BE2C (cell line): Measurements from ENCODE around the gene CDKN2B-AS1.

Experiments
- DNase-seq: peaks from one replicate; pipeline ENCODE4 v3.0.0-alpha.2; 2020
- H3K27me3 ChIP-seq: fragments of 250-450 bp; sonication (Bioruptor Pico); 2 replicates; pipeline ENCODE4 v1.5.1; 2020; ENCODE audit warnings: mild to moderate bottlenecking
- H3K36me3 ChIP-seq: fragments of 250-450 bp; sonication (Bioruptor Pico); 2 replicates; pipeline ENCODE4 v1.5.1; 2020; ENCODE audit warnings: mild to moderate bottlenecking
- H3K4me1 ChIP-seq: fragments of 250-450 bp; sonication (Bioruptor Pico); 2 replicates; pipeline ENCODE4 v1.5.1; 2020
- H3K4me3 ChIP-seq: 2 replicates; pipeline ENCODE4 v1.5.1; 2011; ENCODE audit warnings: low read depth, low read length
- H3K9me3 ChIP-seq: fragments of 250-450 bp; sonication (Bioruptor Pico); 2 replicates; pipeline ENCODE4 v1.5.1; 2020
- TF ChIP-seq, protein P1 (sequence below): IDR thresholded peaks from 2 replicates; pipeline ENCODE4 v1.5.1; 2012; ENCODE audit warnings: mild to moderate bottlenecking, low read depth, low read length

CDKN2B-AS1 gene

DNA sequence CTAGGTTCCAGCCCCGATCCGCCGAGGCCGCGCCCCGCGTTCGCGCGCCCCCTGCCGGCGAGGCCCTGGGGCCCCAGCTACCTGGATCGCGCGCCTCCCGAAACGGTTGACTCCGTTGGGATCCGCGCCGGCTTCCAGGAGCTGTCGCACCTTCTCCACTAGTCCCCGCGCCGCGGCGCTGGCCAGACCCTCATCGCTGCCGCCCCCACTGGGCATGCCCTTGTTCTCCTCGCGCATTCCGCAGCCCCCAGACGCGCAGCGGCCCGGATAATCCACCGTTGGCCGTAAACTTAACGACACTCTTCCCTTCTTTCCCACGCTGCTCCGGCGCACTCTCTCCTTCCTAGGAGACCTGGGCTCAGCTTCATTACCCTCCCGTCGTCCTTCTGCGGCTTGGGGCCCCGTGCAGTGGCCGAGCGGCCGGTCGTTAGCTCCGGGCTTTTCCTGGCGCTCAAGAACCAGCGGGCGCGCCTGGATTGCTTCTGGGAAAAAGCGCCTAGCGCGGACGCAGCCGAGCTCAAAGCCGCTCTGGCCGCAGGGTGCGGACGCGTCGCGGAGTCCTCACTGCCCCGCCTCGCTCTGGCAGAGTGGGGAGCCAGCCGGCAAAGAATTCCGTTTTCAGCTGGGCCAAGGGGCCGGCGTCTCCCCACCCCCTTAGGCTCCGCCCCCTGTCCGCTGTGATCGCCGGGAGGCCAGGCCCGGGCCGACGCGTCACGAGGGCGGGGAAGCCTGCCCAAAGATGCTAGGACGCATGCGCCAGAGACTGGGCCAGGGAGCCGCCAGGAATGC lies 14.3 kb downstream of the CDKN2B-AS1 start, which contains the start of gene CDKN2B:
Gene CDKN2B, minus strand, starts transcription at position 589 of the 789 bp plus-strand sequence. Its CDS starts 352 bp downstream, at position 237.
- Histone ChIP-seq H3K4me1 (no peaks in the 10 kb centered on the region), H3K4me3 (peak within 1 kb of the TSS; percentile 77), H3K9me3 (no peaks in the 10 kb centered on the region), H3K36me3 (no peaks in the 10 kb centered on the region), H3K27me3 (no peaks in the 10 kb centered on the region)
- DNase-seq: peak; percentile 97
- TF ChIP-seq, protein P1, sequence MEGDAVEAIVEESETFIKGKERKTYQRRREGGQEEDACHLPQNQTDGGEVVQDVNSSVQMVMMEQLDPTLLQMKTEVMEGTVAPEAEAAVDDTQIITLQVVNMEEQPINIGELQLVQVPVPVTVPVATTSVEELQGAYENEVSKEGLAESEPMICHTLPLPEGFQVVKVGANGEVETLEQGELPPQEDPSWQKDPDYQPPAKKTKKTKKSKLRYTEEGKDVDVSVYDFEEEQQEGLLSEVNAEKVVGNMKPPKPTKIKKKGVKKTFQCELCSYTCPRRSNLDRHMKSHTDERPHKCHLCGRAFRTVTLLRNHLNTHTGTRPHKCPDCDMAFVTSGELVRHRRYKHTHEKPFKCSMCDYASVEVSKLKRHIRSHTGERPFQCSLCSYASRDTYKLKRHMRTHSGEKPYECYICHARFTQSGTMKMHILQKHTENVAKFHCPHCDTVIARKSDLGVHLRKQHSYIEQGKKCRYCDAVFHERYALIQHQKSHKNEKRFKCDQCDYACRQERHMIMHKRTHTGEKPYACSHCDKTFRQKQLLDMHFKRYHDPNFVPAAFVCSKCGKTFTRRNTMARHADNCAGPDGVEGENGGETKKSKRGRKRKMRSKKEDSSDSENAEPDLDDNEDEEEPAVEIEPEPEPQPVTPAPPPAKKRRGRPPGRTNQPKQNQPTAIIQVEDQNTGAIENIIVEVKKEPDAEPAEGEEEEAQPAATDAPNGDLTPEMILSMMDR: peak; percentile 90

DNA sequence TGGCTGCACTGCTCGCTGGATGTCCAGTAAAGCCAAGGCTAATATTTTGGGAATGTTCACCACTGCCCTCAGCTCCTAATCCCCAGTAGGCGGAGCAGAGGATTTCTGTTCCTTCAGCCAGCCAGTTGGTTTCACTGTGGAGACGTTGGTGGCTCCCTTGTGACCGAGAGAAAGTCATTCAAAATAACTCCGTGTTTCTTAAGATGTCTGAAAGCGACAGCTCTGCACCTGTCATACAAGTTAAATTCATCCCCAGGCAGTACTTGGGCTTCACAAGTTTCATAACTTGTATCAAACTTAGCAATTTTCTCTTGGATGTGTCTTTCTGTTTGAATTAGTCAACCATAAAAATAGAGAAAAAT lies 14.9 kb downstream of the CDKN2B-AS1 start:
- TF ChIP-seq, protein P1: no peak
- Histone ChIP-seq H3K4me1 (no peaks in the 10 kb centered on the region), H3K36me3 (no peaks in the 10 kb centered on the region), H3K27me3 (no peaks in the 10 kb centered on the region), H3K4me3 (peak overlapping the region; percentile 77), H3K9me3 (no peaks in the 10 kb centered on the region)
- no peak for DNase-seq

DNA sequence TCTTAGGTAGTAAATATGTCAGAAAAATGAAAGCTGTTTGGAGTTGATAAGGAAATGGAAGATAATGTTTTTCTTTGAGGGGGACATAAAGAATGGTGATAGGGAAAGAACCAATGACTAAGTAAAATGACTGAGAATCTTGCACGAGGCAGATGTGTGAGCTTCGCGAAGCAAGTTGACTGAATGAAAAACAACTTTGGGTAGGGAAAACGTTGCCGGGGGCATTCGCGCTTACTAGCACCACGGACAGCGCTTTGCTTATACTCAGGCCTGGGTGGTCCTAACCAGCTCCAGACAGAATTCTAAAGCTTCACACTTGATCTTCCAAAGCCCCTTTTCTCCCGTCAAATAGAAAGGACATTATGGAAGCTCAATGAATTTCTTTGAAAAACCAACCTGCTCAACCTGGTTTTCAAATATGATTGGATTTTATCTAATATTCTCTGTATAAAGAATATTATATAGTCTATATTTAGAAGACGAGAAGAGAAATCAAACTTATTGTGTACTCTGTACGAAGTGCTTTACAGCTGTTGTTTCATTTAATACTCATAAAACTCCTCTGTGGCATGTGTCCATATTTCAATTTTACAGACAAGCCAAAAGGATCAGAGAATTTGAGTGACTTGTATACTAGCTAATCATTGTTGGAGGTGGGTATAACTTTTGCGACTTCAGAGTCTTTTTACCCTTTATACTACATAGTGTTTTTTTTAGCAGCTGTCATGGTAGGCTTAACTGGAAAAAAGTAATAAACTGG lies 16.5 kb downstream of the CDKN2B-AS1 start:
- H3K4me3 ChIP-seq: no peak overlapping the region
- H3K27me3 ChIP-seq: no peaks in the 10 kb centered on the region
- H3K36me3 ChIP-seq: no peaks in the 10 kb centered on the region
- no peak for DNase-seq
- TF ChIP-seq, protein P1: no peak
- no peaks in the 10 kb centered on the region for H3K4me1 ChIP-seq
- H3K9me3 ChIP-seq: no peaks in the 10 kb centered on the region

DNA sequence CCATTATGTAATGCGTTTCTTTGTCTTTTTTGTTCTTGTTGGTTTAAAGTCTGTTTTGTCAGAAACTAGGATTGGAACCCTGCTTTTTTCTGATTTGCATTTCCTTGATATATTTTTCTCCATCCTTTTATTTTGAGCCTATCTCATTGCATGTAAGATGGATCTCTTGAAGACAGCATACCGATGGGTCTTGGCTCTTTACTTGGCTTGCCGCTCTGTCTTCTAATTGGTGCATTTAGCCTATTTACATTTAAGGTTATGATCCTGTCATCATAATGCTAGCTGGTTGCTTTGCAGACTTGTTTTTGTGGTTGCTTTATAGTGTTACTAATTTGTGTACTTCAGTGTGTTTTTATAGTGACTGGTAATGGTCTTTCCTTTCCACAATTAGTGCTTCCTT lies 27.8 kb downstream of the CDKN2B-AS1 start:
- H3K9me3 ChIP-seq: no peaks in the 10 kb centered on the region
- no peaks in the 10 kb centered on the region for H3K4me1 ChIP-seq
- TF ChIP-seq, protein P1: no peak
- H3K4me3 ChIP-seq: no peak overlapping the region
- H3K27me3 ChIP-seq: no peaks in the 10 kb centered on the region
- no peak for DNase-seq
- no peaks in the 10 kb centered on the region for H3K36me3 ChIP-seq

DNA sequence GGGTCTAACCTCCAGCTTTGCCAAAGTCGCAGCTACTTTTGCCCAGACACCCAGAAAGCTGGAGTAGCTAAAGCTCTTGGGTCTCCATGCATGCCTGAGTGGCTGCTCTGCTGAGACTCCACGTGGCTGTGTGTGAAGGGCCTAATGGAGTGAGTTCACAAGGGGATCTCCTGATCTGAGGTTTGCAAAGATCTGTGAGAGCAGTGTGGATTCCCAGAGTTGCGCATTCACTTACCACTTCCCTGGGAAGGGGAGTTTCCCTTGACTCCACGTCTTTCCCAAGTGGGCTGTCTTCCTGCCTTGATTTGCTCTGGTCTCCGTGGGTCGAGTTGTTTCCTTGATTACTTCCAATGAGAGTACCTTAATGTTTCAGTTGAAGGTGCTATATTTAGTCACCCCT lies 32.1 kb downstream of the CDKN2B-AS1 start:
- DNase-seq: no peak
- Histone ChIP-seq H3K27me3 (no peaks in the 10 kb centered on the region), H3K36me3 (no peaks in the 10 kb centered on the region), H3K9me3 (no peaks in the 10 kb centered on the region), H3K4me3 (no peak overlapping the region), H3K4me1 (no peaks in the 10 kb centered on the region)
- TF ChIP-seq, protein P1: no peak

DNA sequence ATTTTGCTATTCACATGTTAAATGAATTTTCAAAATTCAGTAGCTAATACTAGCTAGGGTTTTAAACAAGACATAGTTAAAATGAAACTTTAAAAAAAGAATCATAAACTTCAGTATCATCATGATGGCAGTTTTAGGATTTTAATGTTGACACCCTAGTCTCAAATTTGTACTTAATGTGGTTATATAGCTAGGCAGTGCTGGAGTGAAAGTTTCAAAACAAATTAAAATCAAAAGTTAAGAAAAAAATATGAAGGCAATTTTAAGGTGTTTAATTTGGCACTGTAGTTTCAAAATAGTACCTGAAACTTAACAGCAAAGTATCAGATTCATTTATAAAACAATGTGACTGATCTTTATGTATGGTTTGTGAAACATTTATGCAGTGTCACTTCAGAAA lies 33.8 kb downstream of the CDKN2B-AS1 start:
- TF ChIP-seq, protein P1: no peak
- no peaks in the 10 kb centered on the region for H3K4me1 ChIP-seq

More for the DNA sequence above, 33.8 kb downstream of the CDKN2B-AS1 start:
- no peaks in the 10 kb centered on the region for H3K27me3 ChIP-seq
- DNase-seq: no peak
- no peak overlapping the region for H3K4me3 ChIP-seq
- no peaks in the 10 kb centered on the region for H3K9me3 ChIP-seq
- H3K36me3 ChIP-seq: no peaks in the 10 kb centered on the region
